K562 (cell line): ENCODE measurements around the gene ANO3. TPM values are rescaled to one million over a fixed set of nuclear protein-coding genes. Genes with fewer than 3 reads are reported as not detected.

Experiments
- ATAC-seq: fragments of 200-7000 bp; cut with Tn5 transposase; 3 replicates; pipeline ENCODE4 v1.9.1; 2020; ENCODE audit warnings: moderate library complexity
- Bru-seq: library from RNA; stranded (reverse); fragments of 400-500 nt; gene quantifications from one replicate; lab custom pipeline; 2021; lab: Mats Ljungman, UMichigan
- BruChase-seq, 2 experiments: library from RNA; stranded (reverse); fragments of 400-500 nt; gene quantifications; one replicate each; lab custom pipeline; 2021; lab: Mats Ljungman, UMichigan
- BruUV-seq: library from RNA; stranded (reverse); fragments of 400-500 nt; replicated peaks from 2 replicates; lab custom pipeline; 2021; lab: Mats Ljungman, UMichigan
- CTCF ChIA-PET: fragments of 300-600 bp; formaldehyde crosslinking; extraction: SDS; loops from one replicate; lab custom pipeline; 2021; ENCODE audit warnings: low intra/inter-chr PET ratio; lab: Yijun Ruan, JAX
- POLR2A ChIA-PET: fragments of 300-600, 350-650 bp; sonication (Branson Sonifier 250); formaldehyde crosslinking; extraction: SDS; loops from one replicate; lab custom pipeline; 2021; ENCODE audit warnings: antibody characterized with exemption, inconsistent platforms; lab: Yijun Ruan, JAX
- DNase-seq, 4 experiments: peaks; one replicate each; pipeline versions ENCODE4 v3.0.0 to v3.0.0-alpha.2; 2011 to 2018; ENCODE audit warnings: low spot score in 3 of 4, mixed read lengths in 3 of 4; ENCODE audit errors: extremely low read depth in 1 of 4
- FAIRE-seq: peaks from 2 replicates; lab custom pipeline; 2011; peaks lifted over from hg19 to GRCh38; lab: Jason Lieb, UNC
- H2AFZ ChIP-seq: 2 replicates; pipeline ENCODE4 v1.6.0; 2011; ENCODE audit warnings: low read depth, low read length, control low read depth, inconsistent platforms
- H3K27ac ChIP-seq: fragments of 200-600 bp; 3 replicates; pipeline ENCODE4 v1.8.0; 2011; ENCODE audit warnings: low read depth, mild to moderate bottlenecking, control low read depth, inconsistent platforms, low read length, moderate library complexity, mixed read lengths; ENCODE audit errors: extremely low read depth
- H3K27me3 ChIP-seq, 2 experiments: fragments of 300-600 bp in 1 of 2; 2 replicates in 1 of 2; 3 replicates in 1 of 2; pipeline versions ENCODE4 v1.6.0 to v1.8.0; 2011; ENCODE audit warnings: inconsistent platforms in 2 of 2, low read length in 2 of 2, mild to moderate bottlenecking in 1 of 2, mixed read lengths in 1 of 2, moderate library complexity in 1 of 2; ENCODE audit not compliant: control insufficient read depth in 2 of 2, insufficient read depth in 2 of 2
- H3K36me3 ChIP-seq: fragments of 300-600 bp; 3 replicates; pipeline ENCODE4 v1.8.0; 2011; ENCODE audit warnings: mild to moderate bottlenecking, low read length, inconsistent platforms; ENCODE audit not compliant: control insufficient read depth, insufficient read depth
- H3K4me1 ChIP-seq, 2 experiments: fragments of 200-600 bp in 1 of 2; replicated peaks in 1 of 2; 2 replicates in 1 of 2; 3 replicates in 1 of 2; pipeline versions ENCODE4 v1.5.1 to v1.8.0; 2011; ENCODE audit warnings: inconsistent platforms in 2 of 2, low read length in 2 of 2, mild to moderate bottlenecking in 1 of 2, mixed read lengths in 1 of 2, moderate library complexity in 1 of 2; ENCODE audit not compliant: control insufficient read depth in 2 of 2, insufficient read depth in 2 of 2
- H3K4me2 ChIP-seq: 2 replicates; pipeline ENCODE4 v1.6.1; 2011; ENCODE audit warnings: low read length, control low read depth, inconsistent platforms, mixed read lengths; ENCODE audit not compliant: insufficient read depth
- H3K4me3 ChIP-seq: fragments of 200-600 bp; sonication (generic), shearing (Covaris generic); 2 replicates; pipeline ENCODE4 v1.5.1; 2016; ENCODE audit warnings: control low read depth, inconsistent platforms
- H3K79me2 ChIP-seq: fragments of 200-600 bp; 3 replicates; pipeline ENCODE4 v1.8.0; 2011; ENCODE audit warnings: low read length, inconsistent platforms; ENCODE audit not compliant: control insufficient read depth, insufficient read depth
- H3K9ac ChIP-seq, 2 experiments: 2 replicates each; pipeline versions ENCODE4 v1.6.0 to v1.6.1; 2011; ENCODE audit warnings: low read depth in 2 of 2, low read length in 2 of 2, control low read depth in 1 of 2, inconsistent platforms in 1 of 2, mild to moderate bottlenecking in 1 of 2, mixed read lengths in 1 of 2; ENCODE audit not compliant: insufficient read depth in 1 of 2
- H3K9me1 ChIP-seq: one replicate; pipeline ENCODE4 v1.6.0; 2011; ENCODE audit warnings: inconsistent platforms, mild to moderate bottlenecking, low read length, moderate library complexity; ENCODE audit not compliant: control insufficient read depth, insufficient read depth
- H3K9me3 ChIP-seq: replicated peaks from 2 replicates; pipeline ENCODE4 v1.5.1; 2011; ENCODE audit warnings: low read depth, low read length, inconsistent platforms; ENCODE audit not compliant: control insufficient read depth, insufficient read depth
- H4K20me1 ChIP-seq: replicated peaks from 2 replicates; pipeline ENCODE4 v1.6.1; 2011; ENCODE audit warnings: low read length, inconsistent platforms, mixed read lengths; ENCODE audit not compliant: control insufficient read depth, insufficient read depth
- CTCF ChIP-seq, 3 experiments: IDR thresholded peaks in 2 of 3; conservative IDR thresholded peaks in 1 of 3; 2 replicates each; pipeline ENCODE4 v1.5.1; 2011 to 2012; ENCODE audit warnings: low read length in 3 of 3, mild to moderate bottlenecking in 3 of 3, control low read depth in 2 of 3, improper control_type of control experiment in 1 of 3, inconsistent platforms in 1 of 3, low read depth in 1 of 3, mixed read lengths in 1 of 3, moderate library complexity in 1 of 3; ENCODE audit not compliant: insufficient read depth in 2 of 3
- ESRRB ChIP-seq: fragments of 250-450 bp; sonication (Bioruptor Pico); IDR thresholded peaks from 2 replicates; pipeline ENCODE4 v1.5.0; 2020; ENCODE audit warnings: mild to moderate bottlenecking, moderate library complexity, borderline replicate concordance
- GTF2A2 ChIP-seq: IDR thresholded peaks from 2 replicates; pipeline ENCODE4 v1.6.1; 2016; ENCODE audit warnings: mild to moderate bottlenecking, missing genetic modification characterization, missing compliant biosample characterization
- HMGN3 ChIP-seq: IDR thresholded peaks from 2 replicates; pipeline ENCODE4 v1.6.1; 2011; ENCODE audit warnings: borderline replicate concordance, low read depth, mild to moderate bottlenecking, mixed read lengths, low read length; ENCODE audit not compliant: insufficient read length; ENCODE audit errors: extremely low read depth
- RAD21 ChIP-seq, 2 experiments: fragments of 250-450 bp in 1 of 2; fragments of 450-650 bp in 1 of 2; sonication (Bioruptor Pico) in 1 of 2; formaldehyde crosslinking in 1 of 2; IDR thresholded peaks in 1 of 2; conservative IDR thresholded peaks in 1 of 2; 2 replicates each; pipeline versions ENCODE4 v1.4.0 to v1.8.0; 2020 to 2022; ENCODE audit warnings: mild to moderate bottlenecking in 2 of 2, moderate library complexity in 1 of 2
- RFX1 ChIP-seq: fragments of 450-650 bp; IDR thresholded peaks from 2 replicates; pipeline ENCODE4 v1.6.1; 2016; ENCODE audit warnings: mild to moderate bottlenecking, moderate library complexity
- ZHX1 ChIP-seq: fragments of 150-350 bp; conservative IDR thresholded peaks from 2 replicates; pipeline ENCODE4 v1.6.1; 2014; ENCODE audit warnings: low read length
- ZNF696 ChIP-seq: fragments of 250-450 bp; sonication (Bioruptor Pico); conservative IDR thresholded peaks from 2 replicates; pipeline ENCODE4 v1.4.0; 2020; ENCODE audit warnings: mild to moderate bottlenecking, moderate library complexity
- WGBS: fragments of 100-300 bp; shearing (Covaris generic); methylation state at CpG from one replicate; pipeline ENCODE4 v1.1.6; 2016; ENCODE audit warnings: low coverage, mixed read lengths; ENCODE audit not compliant: insufficient coverage; ENCODE audit errors: missing lambda C conversion rate; 5-methylcytosine and 5-hydroxymethylcytosine counted together
- in situ Hi-C: fragments of 300-500 bp; cut with MboI; formaldehyde crosslinking; loops from 4 replicates; pipeline ENCODE4 v1.15.0; 2018; ENCODE audit warnings: inconsistent platforms, mixed read lengths
- intact Hi-C: fragments of 100-400 bp; cut with micrococcal nuclease; formaldehyde crosslinking; loops from 2 replicates; pipeline ENCODE4 v1.14.2; 2022
- long read RNA-seq, 3 experiments: library from polyadenylated mRNA in 2 of 3; library from RNA in 1 of 3; unstranded in 2 of 3; stranded (forward) in 1 of 3; transcript quantifications; one replicate each; pipeline ENCODE4 v2.0.0, GENCODE V29; 2019 to 2022
- polyA minus RNA-seq, 3 experiments: library from RNA; depleted of rRNA, polyadenylated mRNA; stranded (reverse); fragments of >200 nt; gene quantifications; 2 replicates each; pipeline ENCODE4 v1.2.3, GENCODE V29; 2011
- polyA plus RNA-seq, 8 experiments: library from polyadenylated mRNA; depleted of rRNA in 4 of 8; stranded (reverse) in 5 of 8; unstranded in 3 of 8; fragments of >200 nt; fragmentation: Nextera tagmentation in 2 of 8; fragmentation: Illumina TruSeq in 1 of 8; extraction: Ambion mirVana in 2 of 8; extraction: Trizol in 1 of 8; gene quantifications; 2 replicates each; pipeline versions ENCODE4 v1.2.1 to v1.2.3, GENCODE V29; 2011 to 2014; ENCODE audit warnings: inconsistent platforms in 1 of 8, missing spikeins in 1 of 8
- total RNA-seq, 7 experiments: library from RNA; depleted of rRNA in 6 of 7; stranded (reverse); fragments of >200 nt in 6 of 7; fragmentation: Illumina TruSeq in 2 of 7; extraction: Trizol in 2 of 7; gene quantifications; 2 replicates each; pipeline versions ENCODE4 v1.2.1 to v1.2.3, GENCODE V29; 2011 to 2021; ENCODE audit warnings: low replicate concordance in 1 of 7

ANO3 gene
- not detected in 2 replicates for total RNA-seq (2011; cell fraction: chromatin; rRNA removed; ENCODE audit: low replicate concordance)
- total RNA-seq (2011; cell fraction: nucleolus; rRNA removed): not detected in 2 replicates
- not detected in 2 replicates for total RNA-seq (2011; cell fraction: nucleoplasm; rRNA removed)
- 0.08 and 0.09 TPM in 2 replicates for total RNA-seq (2014; rRNA removed)
- total RNA-seq (2014; rRNA removed; fragmentation: Illumina TruSeq; extraction: Trizol): 0.03 and 0.04 TPM in 2 replicates
- 0.07 and 0.08 TPM in 2 replicates for total RNA-seq (2015; rRNA removed; fragmentation: Illumina TruSeq; extraction: Trizol)
- 0.07 and 0.13 TPM in 2 replicates for total RNA-seq (2021)
- polyA plus RNA-seq (2011; rRNA removed): not detected in 2 replicates
- not detected in 2 replicates for polyA plus RNA-seq (2011; cell fraction: cytosol; rRNA removed)
- not detected in 2 replicates for polyA plus RNA-seq (2011; cell fraction: nucleus; rRNA removed)
- 0.03 and 0.06 TPM in 2 replicates for polyA plus RNA-seq (2012)
- 0.04 TPM in 2 replicates for polyA plus RNA-seq (2014; fragmentation: Illumina TruSeq; extraction: Trizol)
- under 1 TPM; 0.03 to 0.04 TPM for polyA plus RNA-seq (2014; fragmentation: Nextera tagmentation; extraction: Ambion mirVana)
- 0.01 and 0.03 TPM in 2 replicates for polyA plus RNA-seq (2014; rRNA removed)
- polyA minus RNA-seq (2011; rRNA and poly(A)+ RNA removed): not detected in 2 replicates
- polyA minus RNA-seq (2011; cell fraction: cytosol; rRNA and poly(A)+ RNA removed): not detected in 2 replicates
- not detected in 2 replicates for polyA minus RNA-seq (2011; cell fraction: nucleus; rRNA and poly(A)+ RNA removed)
- Bru-seq, nascent RNA: percentile 5 among the genes with signal in this experiment
- BruChase-seq, experiment 1, labeled RNA remaining after a 2-hour chase: percentile 6 among the genes with signal in this experiment
- BruChase-seq, experiment 2, labeled RNA remaining after a 6-hour chase: percentile 4 among the genes with signal in this experiment
- long read RNA-seq, experiment 1, partial matches to known transcripts: 0 of 3 reads
- long read RNA-seq, experiment 1, other reads (novel, unspliced or antisense): 3 of 3 reads
- long read RNA-seq, experiment 2, partial matches to known transcripts: 0 of 1 reads
- long read RNA-seq, experiment 2, other reads (novel, unspliced or antisense): 1 of 1 reads
- long read RNA-seq, experiment 3: 0 reads

GRCh38 chr11:26331911-26332571 lies at the start of gene ANO3:
TSS of gene ANO3 (plus strand) at chr11:26332130. CDS start at chr11:26332276, 146 bp downstream.
- H4K20me1 ChIP-seq: no peaks in the 10 kb centered on the region

More at GRCh38 chr11:26331911-26332571, at the start of gene ANO3:
- FAIRE-seq: no peak
- Histone ChIP-seq H3K9ac (no peak within 1 kb of the TSS), H3K4me1 (no peaks in the 10 kb centered on the region), H3K4me2 (no peak within 1 kb of the TSS), H3K4me3 (no peak within 1 kb of the TSS), H3K27me3 (no peaks in the 10 kb centered on the region), H2AFZ (no peak within 1 kb of the TSS), H3K79me2 (no peaks in the 10 kb centered on the region), H3K27ac (no peak within 1 kb of the TSS), H3K36me3 (no peaks in the 10 kb centered on the region), H3K9me3 (no peaks in the 10 kb centered on the region), H3K9me1 (no peaks in the 10 kb centered on the region)
- ATAC-seq: peak; percentile 95
- in situ Hi-C loops: no loop called here
- intact Hi-C loops: no loop called here
- POLR2A ChIA-PET: no interaction called here
- peak; percentile 47 to 57 (median 56) for DNase-seq
- WGBS: 2% methylated on average over 27 of the region's 36 CpGs
- TF ChIP-seq RAD21 (CRISPR knock-in tag; conservative IDR thresholded peaks at IDR 0.05 in 1 of 2, IDR thresholded peaks at IDR 0.05 in 1 of 2) (peak in 1 of 2 experiments; percentile 18; a peak in 2 of 4 replicates), HMGN3 (no peak), ESRRB (CRISPR knock-in tag) (no peak), ZNF696 (CRISPR knock-in tag) (no peak), RFX1 (peak; percentile 85), GTF2A2 (tag) (no peak), ZHX1 (no peak), CTCF (IDR thresholded peaks at IDR 0.05 in 2 of 3, conservative IDR thresholded peaks at IDR 0.05 in 1 of 3; ENCODE audit: insufficient read depth in 2 of 3, low read depth in 1 of 3, low read length in 3 of 3) (peak; percentile 16 to 32 (median 28); a peak in 3 of 6 replicates)
- BruUV-seq: no TSS peak
- CTCF ChIA-PET: no interaction called here
